H1 (cell line): ENCODE data around the gene TNS1. TPM values are rescaled to one million over a fixed set of nuclear protein-coding genes. Genes with fewer than 3 reads are reported as not detected.

Experiments
- ATF2 ChIP-seq: IDR thresholded peaks from 2 replicates; pipeline ENCODE4 v1.6.1; 2012; ENCODE audit warnings: low read length, inconsistent platforms
- CBX5 ChIP-seq: fragments of 300-800, 300-1000 bp; sonication (generic); IDR thresholded peaks from 2 replicates; pipeline ENCODE4 v1.7.1; 2016; ENCODE audit warnings: antibody characterized with exemption, low read length, low read depth
- CEBPB ChIP-seq: IDR thresholded peaks from 2 replicates; pipeline ENCODE4 v1.6.1; 2012; ENCODE audit warnings: low read depth, low read length
- CHD1 ChIP-seq: IDR thresholded peaks from 2 replicates; pipeline ENCODE4 v1.6.1; 2012; ENCODE audit warnings: low read depth, low read length, improper control_type of control experiment
- CHD2 ChIP-seq: IDR thresholded peaks from 2 replicates; pipeline ENCODE4 v1.6.1; 2012; ENCODE audit warnings: low read length, improper control_type of control experiment
- CREB1 ChIP-seq: IDR thresholded peaks from 2 replicates; pipeline ENCODE4 v1.6.1; 2012; ENCODE audit warnings: inconsistent platforms
- E2F6 ChIP-seq: IDR thresholded peaks from 2 replicates; pipeline ENCODE4 v1.6.1; 2012; ENCODE audit warnings: inconsistent platforms
- GABPA ChIP-seq: IDR thresholded peaks from 2 replicates; pipeline ENCODE4 v1.6.1; 2011; ENCODE audit warnings: mild to moderate bottlenecking, low read length, moderate library complexity, borderline replicate concordance; ENCODE audit not compliant: insufficient read depth
- HDAC2 ChIP-seq, 2 experiments: fragments of 300-600 bp in 1 of 2; sonication (generic) in 1 of 2; IDR thresholded peaks; 2 replicates each; pipeline ENCODE4 v1.6.1; 2011 to 2012; ENCODE audit warnings: low read depth in 2 of 2, low read length in 2 of 2, mild to moderate bottlenecking in 2 of 2, moderate library complexity in 2 of 2, borderline replicate concordance in 1 of 2, inconsistent platforms in 1 of 2
- JUN ChIP-seq: IDR thresholded peaks from 2 replicates; pipeline ENCODE4 v1.6.1; 2011; ENCODE audit warnings: low read depth, mild to moderate bottlenecking, improper control_type of control experiment, low read length
- MAFK ChIP-seq: IDR thresholded peaks from 2 replicates; pipeline ENCODE4 v1.6.1; 2012; ENCODE audit warnings: low read depth, mild to moderate bottlenecking, improper control_type of control experiment, low read length
- NANOG ChIP-seq: IDR thresholded peaks from 2 replicates; pipeline ENCODE4 v1.6.1; 2011; ENCODE audit warnings: low read length, low read depth, mild to moderate bottlenecking, inconsistent platforms; ENCODE audit not compliant: insufficient read depth, poor library complexity, severe bottlenecking
- NRF1 ChIP-seq: IDR thresholded peaks from 2 replicates; pipeline ENCODE4 v1.6.1; 2011; ENCODE audit warnings: mild to moderate bottlenecking, low read depth, low read length, improper control_type of control experiment
- POLR2AphosphoS5 ChIP-seq: IDR thresholded peaks from 2 replicates; pipeline ENCODE4 v1.6.1; 2011; ENCODE audit warnings: low read depth, low read length
- RXRA ChIP-seq: IDR thresholded peaks from 2 replicates; pipeline ENCODE4 v1.6.1; 2011; ENCODE audit warnings: low read depth, mild to moderate bottlenecking, low read length, moderate library complexity; ENCODE audit not compliant: insufficient read depth
- SIN3A ChIP-seq, 2 experiments: IDR thresholded peaks in 1 of 2; conservative IDR thresholded peaks in 1 of 2; 2 replicates each; pipeline ENCODE4 v1.6.1; 2011 to 2012; ENCODE audit warnings: low read length in 2 of 2, improper control_type of control experiment in 1 of 2, low read depth in 1 of 2, mild to moderate bottlenecking in 1 of 2
- TAF1 ChIP-seq: IDR thresholded peaks from 2 replicates; pipeline ENCODE4 v1.6.1; 2011; ENCODE audit warnings: mild to moderate bottlenecking, low read depth, low read length
- TBP ChIP-seq: IDR thresholded peaks from 2 replicates; pipeline ENCODE4 v1.6.1; 2011; ENCODE audit warnings: low read depth, low read length, improper control_type of control experiment
- TCF12 ChIP-seq: IDR thresholded peaks from 2 replicates; pipeline ENCODE4 v1.6.1; 2011; ENCODE audit warnings: low read depth, mild to moderate bottlenecking, low read length
- TEAD4 ChIP-seq: IDR thresholded peaks from 2 replicates; pipeline ENCODE4 v1.6.1; 2012; ENCODE audit warnings: low read depth, low read length, inconsistent platforms, mixed read lengths
- polyA plus RNA-seq, 7 experiments: library from polyadenylated mRNA; depleted of rRNA in 3 of 7; stranded (reverse) in 5 of 7; unstranded in 2 of 7; fragments of >200 nt in 5 of 7; fragments of 200-250 nt in 2 of 7; gene quantifications; 1 replicate in 5 of 7; 2 replicates in 1 of 7; 4 replicates in 1 of 7; pipeline versions ENCODE4 v1.2.1 to v1.2.3, GENCODE V29; 2011 to 2013; ENCODE audit warnings: missing spikeins in 2 of 7, mixed read lengths in 2 of 7
- total RNA-seq: library from RNA; stranded (reverse); fragmentation: NEBNext Ultra II Directional; extraction: Animal tissue kit (Norgen Biotek cat#: 25700); gene quantifications from 2 replicates; pipeline ENCODE4 v1.2.1, GENCODE V29; 2021
- TF ChIP-seq, protein P1 (sequence below): IDR thresholded peaks from 2 replicates; pipeline ENCODE4 v1.6.1; 2011; ENCODE audit warnings: low read length, improper control_type of control experiment

TNS1 gene
- total and polyA plus RNA-seq, 2 of the 8 experiments (the other 6 are each of a cell fraction or from before 2014, with no cell fraction given): 1.5 to 5.1 TPM

- TF ChIP-seq ATF2 (no peak), CEBPB (no peak), MAFK (no peak), POLR2AphosphoS5 (no peak), TEAD4 (0 out of 2 replicates have a peak, but pooled peaks have one; percentile 5), GABPA (no peak), CREB1 (no peak), CHD2 (0 out of 2 replicates have a peak, but pooled peaks have one; percentile 32), NRF1 (no peak), E2F6 (0 out of 2 replicates have a peak, but pooled peaks have one; percentile 28), TAF1 (0 out of 2 replicates have a peak, but pooled peaks have one; percentile 38), JUN (no peak), HDAC2 (IDR thresholded peaks at IDR 0.05; ENCODE audit: borderline replicate concordance in 1 of 2, low read depth in 2 of 2, low read length in 2 of 2) (0 out of 4 replicates have a peak, but pooled peaks of 1 of the 2 experiments have one; percentile 60), TCF12 (no peak), TBP (no peak), CHD1 (no peak), RXRA (0 out of 2 replicates have a peak, but pooled peaks have one; percentile 2), NANOG (no peak), CBX5 (no peak), SIN3A (conservative IDR thresholded peaks at IDR 0.05 in 1 of 2, IDR thresholded peaks at IDR 0.05 in 1 of 2; ENCODE audit: low read depth in 1 of 2, low read length in 2 of 2) (peak; percentile 59 to 72; a peak in 2 of 4 replicates)
- TF ChIP-seq, protein P1, sequence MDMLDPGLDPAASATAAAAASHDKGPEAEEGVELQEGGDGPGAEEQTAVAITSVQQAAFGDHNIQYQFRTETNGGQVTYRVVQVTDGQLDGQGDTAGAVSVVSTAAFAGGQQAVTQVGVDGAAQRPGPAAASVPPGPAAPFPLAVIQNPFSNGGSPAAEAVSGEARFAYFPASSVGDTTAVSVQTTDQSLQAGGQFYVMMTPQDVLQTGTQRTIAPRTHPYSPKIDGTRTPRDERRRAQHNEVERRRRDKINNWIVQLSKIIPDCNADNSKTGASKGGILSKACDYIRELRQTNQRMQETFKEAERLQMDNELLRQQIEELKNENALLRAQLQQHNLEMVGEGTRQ: no peak
These were observed 24.2 kb downstream of the TNS1 start (continued) for GRCh38 chr2:217978536-217979150.
